Retinal pigment epithelial cell (primary cell): Measurements from ENCODE around the gene MAS1.
"Not testable (repeated sequence)": the region's sequence is repeated elsewhere in the genome, so short reads cannot be mapped to it uniquely, and the experiment has no call there.

ENCODE experiments used
- DNase-seq: peaks from one replicate; pipeline ENCODE4 v3.0.0-alpha.2; 2010; ENCODE audit warnings: low read depth
- H3K4me3 ChIP-seq: 2 replicates; pipeline ENCODE4 v1.5.1; 2011; ENCODE audit warnings: mild to moderate bottlenecking, low read length, control low read depth, moderate library complexity
- CTCF ChIP-seq: conservative IDR thresholded peaks from 2 replicates; pipeline ENCODE4 v1.5.1; 2011; ENCODE audit warnings: low read depth, low read length, control low read depth, inconsistent platforms

The MAS1 gene

GRCh38 chr6:159914565-159914923, 23.8 kb downstream of the MAS1 start:
- H3K4me3 ChIP-seq, result no peak overlapping the region
- TF ChIP-seq CTCF, result no peak
- no peak for DNase-seq

- DNase-seq, result no peak
- no peak for TF ChIP-seq CTCF
- H3K4me3 ChIP-seq, result no peak overlapping the region
Measured at GRCh38 chr6:159915397-159915796, 24.6 kb downstream of the MAS1 start.

GRCh38 chr6:159916237-159916636, 25.4 kb downstream of the MAS1 start:
- H3K4me3 ChIP-seq, result no peak overlapping the region
- DNase-seq, result no peak
- TF ChIP-seq CTCF, result no peak

GRCh38 chr6:159916752-159917151, 26.0 kb downstream of the MAS1 start:
- DNase-seq, result no peak
- TF ChIP-seq CTCF, result no peak
- no peak overlapping the region for H3K4me3 ChIP-seq

GRCh38 chr6:159919011-159919511, 28.3 kb downstream of the MAS1 start:
- no peak overlapping the region for H3K4me3 ChIP-seq
- no peak for DNase-seq
- no peak for TF ChIP-seq CTCF

- no peak for DNase-seq
- H3K4me3 ChIP-seq, result no peak overlapping the region
- TF ChIP-seq CTCF, result no peak
Measured at GRCh38 chr6:159919800-159920199, 29.0 kb downstream of the MAS1 start.

- not testable (repeated sequence) for H3K4me3 ChIP-seq, DNase-seq
Measured at GRCh38 chr6:159924150-159924549, 33.4 kb downstream of the MAS1 start.
